Mesothelial cell of epicardium (in vitro differentiated cells): ENCODE results near the gene P2RY8. TPM values are rescaled to one million over a fixed set of nuclear protein-coding genes. Genes with fewer than 3 reads are reported as not detected.
A peak's percentile ranks its signal among the peaks of the same experiment; 100 is the strongest.

ENCODE experiments used
- DNase-seq, 2 experiments: peaks; one replicate each; pipeline ENCODE4 v3.0.0; 2021; ENCODE audit warnings: low spot score in 2 of 2; ENCODE audit not compliant: unreplicated experiment in 2 of 2
- H3K27ac Mint-ChIP-seq: 2 replicates; pipeline ENCODE4 v1.8.0; 2021; ENCODE audit warnings: mixed read lengths
- H3K27me3 Mint-ChIP-seq: 2 replicates; pipeline ENCODE4 v1.8.0; 2021; ENCODE audit warnings: low read depth, mixed read lengths
- H3K36me3 Mint-ChIP-seq: 2 replicates; pipeline ENCODE4 v1.8.0; 2021; ENCODE audit warnings: mixed read lengths
- H3K4me1 Mint-ChIP-seq: 2 replicates; pipeline ENCODE4 v1.8.0; 2021; ENCODE audit warnings: mixed read lengths
- H3K4me3 Mint-ChIP-seq: 2 replicates; pipeline ENCODE4 v1.8.0; 2021; ENCODE audit warnings: mild to moderate bottlenecking, moderate library complexity, mixed read lengths
- H3K9me3 Mint-ChIP-seq: 2 replicates; pipeline ENCODE4 v1.8.0; 2021; ENCODE audit warnings: mixed read lengths
- total RNA-seq: library from RNA; stranded (reverse); gene quantifications from 3 replicates; pipeline ENCODE4 v1.2.1, GENCODE V29; 2021
- TF ChIP-seq, protein P1 (sequence below): fragments of 200-600 bp; sonication (generic); IDR thresholded peaks from one replicate; pipeline ENCODE4 v1.5.0; 2021; ENCODE audit warnings: antibody characterized with exemption; ENCODE audit not compliant: unreplicated experiment

P2RY8 gene
- total RNA-seq, 1 donor from 2014 or later = not detected

GRCh38 chrX:1472975-1473374 lies 64.0 kb downstream of the P2RY8 start:
- H3K36me3 Mint-ChIP-seq = no peaks in the 10 kb centered on the region
- H3K27me3 Mint-ChIP-seq = peaks cover 6% of the 10 kb centered on the region
- H3K4me3 Mint-ChIP-seq = no peak overlapping the region
- TF ChIP-seq, protein P1, sequence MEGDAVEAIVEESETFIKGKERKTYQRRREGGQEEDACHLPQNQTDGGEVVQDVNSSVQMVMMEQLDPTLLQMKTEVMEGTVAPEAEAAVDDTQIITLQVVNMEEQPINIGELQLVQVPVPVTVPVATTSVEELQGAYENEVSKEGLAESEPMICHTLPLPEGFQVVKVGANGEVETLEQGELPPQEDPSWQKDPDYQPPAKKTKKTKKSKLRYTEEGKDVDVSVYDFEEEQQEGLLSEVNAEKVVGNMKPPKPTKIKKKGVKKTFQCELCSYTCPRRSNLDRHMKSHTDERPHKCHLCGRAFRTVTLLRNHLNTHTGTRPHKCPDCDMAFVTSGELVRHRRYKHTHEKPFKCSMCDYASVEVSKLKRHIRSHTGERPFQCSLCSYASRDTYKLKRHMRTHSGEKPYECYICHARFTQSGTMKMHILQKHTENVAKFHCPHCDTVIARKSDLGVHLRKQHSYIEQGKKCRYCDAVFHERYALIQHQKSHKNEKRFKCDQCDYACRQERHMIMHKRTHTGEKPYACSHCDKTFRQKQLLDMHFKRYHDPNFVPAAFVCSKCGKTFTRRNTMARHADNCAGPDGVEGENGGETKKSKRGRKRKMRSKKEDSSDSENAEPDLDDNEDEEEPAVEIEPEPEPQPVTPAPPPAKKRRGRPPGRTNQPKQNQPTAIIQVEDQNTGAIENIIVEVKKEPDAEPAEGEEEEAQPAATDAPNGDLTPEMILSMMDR = no peak
- H3K9me3 Mint-ChIP-seq = peaks cover 17% of the 10 kb centered on the region
- no peaks in the 10 kb centered on the region for H3K4me1 Mint-ChIP-seq
- no peak for DNase-seq
- no peak overlapping the region for H3K27ac Mint-ChIP-seq

- TF ChIP-seq, protein P1 = no peak
- Mint-ChIP-seq H3K27ac (no peak overlapping the region), H3K27me3 (peaks cover 27% of the 10 kb centered on the region), H3K4me1 (no peaks in the 10 kb centered on the region), H3K4me3 (no peak overlapping the region), H3K36me3 (no peaks in the 10 kb centered on the region), H3K9me3 (peaks cover 6% of the 10 kb centered on the region)
- peak in 1 of 2 experiments; percentile 16 for DNase-seq
Measured at GRCh38 chrX:1468250-1468772, 68.7 kb downstream of the P2RY8 start.

GRCh38 chrX:1466971-1467561 lies 69.9 kb downstream of the P2RY8 start:
- Mint-ChIP-seq H3K4me1 (no peaks in the 10 kb centered on the region), H3K27ac (no peak overlapping the region), H3K27me3 (peaks cover 34% of the 10 kb centered on the region), H3K36me3 (no peaks in the 10 kb centered on the region), H3K4me3 (no peak overlapping the region), H3K9me3 (peaks cover 4% of the 10 kb centered on the region)
- TF ChIP-seq, protein P1 = no peak
- peak in 1 of 2 experiments; percentile 36 for DNase-seq

- no peaks in the 10 kb centered on the region for H3K4me1 Mint-ChIP-seq
- no peak overlapping the region for H3K27ac Mint-ChIP-seq
- H3K27me3 Mint-ChIP-seq = peaks cover 34% of the 10 kb centered on the region
- no peaks in the 10 kb centered on the region for H3K9me3 Mint-ChIP-seq
- TF ChIP-seq, protein P1 = no peak
- no peaks in the 10 kb centered on the region for H3K36me3 Mint-ChIP-seq
- H3K4me3 Mint-ChIP-seq = no peak overlapping the region
- DNase-seq = peak in 1 of 2 experiments; percentile 27
Measured at GRCh38 chrX:1466232-1466661, 70.7 kb downstream of the P2RY8 start.

DNA sequence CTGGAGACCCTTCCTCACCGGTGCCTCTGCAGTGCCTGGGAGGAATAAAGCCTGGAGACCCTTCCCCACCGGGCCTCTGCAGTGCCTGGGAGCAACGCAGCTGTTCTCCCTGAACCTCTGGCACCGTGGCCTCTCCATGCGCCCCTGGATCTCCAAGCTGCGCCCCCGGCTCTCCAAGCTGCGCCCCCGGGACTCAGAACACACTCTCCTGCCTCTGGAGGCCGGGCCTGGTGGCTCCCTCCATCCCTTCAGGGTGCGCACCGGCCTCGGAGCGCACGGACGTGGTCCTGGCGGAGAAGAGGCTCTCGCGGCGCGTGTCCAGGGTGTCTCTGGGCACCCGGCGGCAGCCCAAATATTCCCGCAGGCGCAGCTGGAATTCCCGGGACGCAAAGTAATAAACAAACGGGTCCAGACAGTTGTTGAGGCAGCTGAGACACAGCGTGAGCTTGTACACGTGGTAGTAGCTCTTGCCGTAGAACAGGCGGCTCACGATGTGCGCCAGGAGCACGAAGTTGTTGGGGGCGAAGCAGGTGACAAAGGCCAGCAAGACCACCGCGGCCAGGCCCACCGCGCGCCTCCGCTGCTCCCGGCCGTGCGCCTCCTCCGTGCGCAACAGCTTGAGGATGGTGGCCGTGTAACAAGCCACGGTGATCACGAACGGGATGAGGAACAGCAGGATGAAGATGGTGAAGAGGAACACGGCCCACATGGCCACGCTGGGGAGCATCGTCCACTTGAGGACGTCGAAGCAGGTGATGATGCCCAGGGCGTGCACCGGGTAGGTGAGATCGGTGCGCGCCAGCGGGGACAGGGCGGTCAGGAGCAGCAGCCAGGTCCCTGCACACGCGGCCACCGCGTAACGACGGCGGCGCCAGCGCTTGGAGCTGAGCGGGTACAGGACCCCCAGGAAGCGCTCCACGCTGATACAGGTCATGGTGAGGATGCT lies 71.4 kb downstream of the P2RY8 start:
- no peak overlapping the region for H3K27ac Mint-ChIP-seq
- H3K9me3 Mint-ChIP-seq = no peaks in the 10 kb centered on the region
- DNase-seq = peak in 1 of 2 experiments; percentile 34
- TF ChIP-seq, protein P1 = no peak
- H3K4me1 Mint-ChIP-seq = no peaks in the 10 kb centered on the region
- no peaks in the 10 kb centered on the region for H3K36me3 Mint-ChIP-seq
- H3K4me3 Mint-ChIP-seq = no peak overlapping the region
- H3K27me3 Mint-ChIP-seq = peaks cover 34% of the 10 kb centered on the region
